Epithelial cell of prostate (primary cell): ENCODE data around the gene IFNA4.
"Not testable (repeated sequence)": the region's sequence is repeated elsewhere in the genome, so short reads cannot be mapped to it uniquely, and the experiment has no call there.

Experiments used
- DNase-seq: peaks from one replicate; pipeline ENCODE4 v3.0.0-alpha.2; 2011; ENCODE audit warnings: low read depth, low spot score
- H3K27ac ChIP-seq: fragments of 450-650 bp; 2 replicates; pipeline ENCODE4 v1.5.1; 2017; ENCODE audit warnings: mild to moderate bottlenecking

The IFNA4 gene

DNA sequence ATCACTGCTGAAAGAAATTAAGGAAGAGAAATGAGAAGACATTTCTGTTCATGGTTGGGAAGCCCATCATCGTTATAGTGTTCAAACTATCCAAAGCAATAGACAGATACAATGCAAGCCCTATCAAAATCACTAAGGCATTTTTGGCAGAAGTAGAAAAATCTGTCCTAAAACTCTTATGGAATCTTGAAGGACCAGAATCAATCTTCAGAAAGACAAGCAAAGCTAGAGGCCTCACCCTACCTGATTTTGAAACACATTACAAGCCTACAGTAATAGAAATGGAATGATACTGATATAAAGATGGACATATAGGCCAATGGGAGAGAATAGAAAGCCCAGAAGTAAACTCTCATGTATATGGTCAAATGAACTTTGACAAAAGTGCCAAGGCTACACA, 16.0 kb downstream of the IFNA4 start:
- H3K27ac ChIP-seq, result no peak overlapping the region
- no peak for DNase-seq

DNA sequence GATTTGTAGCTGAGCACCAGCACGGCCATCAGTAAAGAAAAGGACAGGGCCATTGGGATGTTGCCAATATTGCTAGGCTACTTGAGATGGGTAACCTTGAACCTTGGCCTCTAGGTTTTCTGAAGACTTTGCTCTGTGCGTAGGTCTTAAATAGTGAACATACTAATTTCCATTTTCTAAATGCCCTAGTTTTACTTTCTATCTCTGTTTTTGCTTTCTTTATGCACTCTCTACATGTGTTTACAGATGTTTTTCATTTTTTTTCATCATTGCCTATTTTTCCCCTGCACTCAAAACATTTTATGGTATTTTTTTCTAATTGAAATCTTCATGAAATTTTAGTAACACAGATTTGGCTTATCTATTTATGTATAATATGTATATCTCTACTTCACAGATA, 20.8 kb downstream of the IFNA4 start, which contains the start of gene IFNA21:
Gene IFNA21 (minus strand): TSS at position 101 of the 400 bp plus-strand sequence. CDS start 48 bp downstream, at position 53.
- not testable (repeated sequence) for DNase-seq, H3K27ac ChIP-seq

DNA sequence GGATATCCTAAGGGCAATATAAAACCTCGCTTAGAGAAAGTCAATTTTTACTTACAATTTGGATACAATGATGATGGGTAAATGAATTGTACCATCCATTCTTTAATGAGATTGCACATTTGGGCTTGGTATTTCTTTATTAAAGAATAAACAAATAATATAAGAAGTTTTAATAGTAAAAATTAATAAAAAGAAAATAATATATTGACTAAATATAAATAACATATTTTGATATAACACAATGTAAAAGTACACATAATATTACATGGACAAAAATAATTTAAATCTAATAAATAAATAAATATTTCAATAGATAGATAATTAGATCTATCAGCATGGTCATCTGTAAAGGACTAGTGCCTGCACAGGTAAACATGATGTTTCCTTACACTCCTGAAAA, 21.9 kb downstream of the IFNA4 start:
- H3K27ac ChIP-seq, result no peak overlapping the region
- no peak for DNase-seq

DNA sequence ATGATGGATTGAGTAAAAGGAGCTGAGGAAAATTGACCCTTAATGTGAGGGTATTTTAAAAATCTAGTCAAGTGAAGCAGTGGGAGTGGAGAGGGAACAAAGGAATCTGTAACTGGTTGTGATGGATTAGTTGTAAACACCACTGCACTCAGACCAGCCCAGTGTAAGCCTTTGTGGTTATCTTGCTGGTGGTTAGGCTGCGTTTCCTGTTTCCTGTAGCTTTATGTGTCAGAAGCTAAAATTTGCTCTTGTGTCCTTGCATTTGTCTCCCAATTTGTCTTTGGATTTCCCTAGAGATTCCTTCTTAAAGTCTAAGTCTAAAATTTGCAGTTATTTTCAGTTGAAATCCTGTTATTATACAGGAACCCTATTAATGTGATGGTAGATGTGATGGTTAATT, 27.2 kb downstream of the IFNA4 start:
- peak; percentile 5 for DNase-seq
- no peak overlapping the region for H3K27ac ChIP-seq

DNA sequence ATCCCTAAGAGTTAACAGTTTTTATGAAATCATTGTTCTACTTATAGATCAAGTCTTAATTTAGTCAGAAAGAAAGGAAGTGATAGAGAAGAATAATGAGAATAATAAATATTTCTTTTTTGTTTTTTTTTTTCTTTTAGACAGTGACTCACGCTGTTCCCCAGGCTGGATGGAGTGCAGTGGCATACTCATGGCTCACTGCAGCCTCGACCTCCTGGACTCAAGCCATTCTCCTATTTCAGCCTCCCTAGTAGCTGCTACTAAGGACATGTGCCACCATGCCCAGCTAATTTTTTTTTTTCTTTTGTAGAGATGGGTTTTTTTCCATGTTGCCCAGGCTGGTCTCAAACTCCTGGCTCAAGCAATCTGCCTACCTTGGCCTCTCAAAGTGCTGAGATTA, 31.9 kb downstream of the IFNA4 start:
- no peak for DNase-seq
- H3K27ac ChIP-seq, result no peak overlapping the region

DNA sequence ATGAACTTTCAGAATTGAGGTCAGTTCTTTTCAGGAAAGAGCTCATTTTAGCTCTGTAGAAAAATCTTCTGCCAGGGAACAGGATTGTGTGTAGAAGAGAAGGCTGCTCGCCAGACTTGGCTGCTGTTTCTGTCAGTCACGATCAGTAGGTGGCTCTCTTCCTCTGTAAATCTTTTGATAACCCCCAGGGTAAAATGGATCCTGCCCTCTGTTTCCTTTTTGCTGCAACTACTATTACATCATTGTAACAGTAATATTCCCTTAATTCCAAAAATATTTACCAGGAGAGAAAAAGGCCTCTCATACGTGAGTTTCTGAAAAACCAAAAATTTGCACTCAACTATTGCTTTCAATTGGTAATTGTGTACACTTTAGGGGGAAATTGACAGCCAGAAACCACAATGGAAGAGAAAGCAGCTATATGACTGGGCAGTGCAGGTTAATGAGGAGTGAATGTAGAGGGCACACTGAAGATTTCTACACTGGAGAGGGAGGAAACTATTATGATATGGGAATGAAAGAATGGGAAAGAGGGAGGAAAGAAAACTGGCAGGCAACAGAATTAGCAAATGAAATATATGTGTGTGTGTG, 33.3 kb downstream of the IFNA4 start:
- peak overlapping the region; percentile 4 for H3K27ac ChIP-seq
- no peak for DNase-seq

DNA sequence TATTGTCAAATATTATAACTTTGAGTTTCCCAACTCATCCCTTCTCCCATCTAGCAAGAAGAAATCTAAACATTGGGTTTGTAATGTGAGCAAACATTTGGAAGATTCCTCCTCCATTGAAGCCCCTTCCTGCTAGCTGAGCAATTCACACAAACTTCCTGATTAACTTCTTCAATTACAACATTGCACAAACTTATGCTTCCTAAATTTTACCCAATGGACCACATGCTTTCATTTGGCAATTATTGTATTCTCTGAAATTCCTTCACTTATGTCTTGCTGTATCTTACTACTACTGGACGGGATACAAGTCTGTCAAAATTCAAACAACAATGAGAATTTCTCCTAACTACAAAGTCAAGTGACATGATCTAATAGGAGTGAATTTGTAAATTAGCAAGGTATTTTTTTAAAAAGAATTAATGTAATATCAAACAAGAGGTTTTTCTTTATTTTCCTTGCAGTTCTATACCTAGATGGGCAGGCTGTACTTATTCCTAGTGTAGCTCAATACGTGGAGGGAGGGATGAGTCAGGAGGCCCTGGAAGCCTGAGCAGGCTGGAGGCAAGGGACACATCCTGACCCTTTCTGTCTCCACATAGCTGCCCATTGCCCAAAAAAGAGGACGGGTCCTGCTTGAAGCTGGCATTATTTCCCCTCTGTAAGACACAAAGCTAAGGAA, 33.9 kb downstream of the IFNA4 start:
- DNase-seq, result no peak
- H3K27ac ChIP-seq, result peak overlapping the region; percentile 4

DNA sequence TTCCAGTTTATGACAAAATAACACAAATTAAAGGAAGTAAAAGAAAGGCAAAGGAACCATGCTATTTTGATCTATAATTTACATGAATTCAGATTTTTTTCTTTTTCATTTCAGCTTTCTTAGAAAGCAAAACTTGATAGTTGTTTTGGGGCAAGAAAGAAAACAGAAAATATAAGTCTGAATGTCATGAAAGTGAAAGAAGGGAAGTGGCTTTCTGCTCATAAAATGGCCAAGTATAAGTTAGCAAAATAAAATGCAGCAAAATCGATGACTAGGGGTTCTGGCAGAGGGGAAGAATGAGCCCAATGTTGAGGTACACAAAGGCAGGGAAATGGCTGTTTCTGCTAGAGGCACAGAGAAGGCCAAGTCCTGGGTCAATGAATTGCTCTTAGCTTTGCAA, 42.8 kb downstream of the IFNA4 start:
- no peak for DNase-seq
- H3K27ac ChIP-seq, result no peak overlapping the region

DNA sequence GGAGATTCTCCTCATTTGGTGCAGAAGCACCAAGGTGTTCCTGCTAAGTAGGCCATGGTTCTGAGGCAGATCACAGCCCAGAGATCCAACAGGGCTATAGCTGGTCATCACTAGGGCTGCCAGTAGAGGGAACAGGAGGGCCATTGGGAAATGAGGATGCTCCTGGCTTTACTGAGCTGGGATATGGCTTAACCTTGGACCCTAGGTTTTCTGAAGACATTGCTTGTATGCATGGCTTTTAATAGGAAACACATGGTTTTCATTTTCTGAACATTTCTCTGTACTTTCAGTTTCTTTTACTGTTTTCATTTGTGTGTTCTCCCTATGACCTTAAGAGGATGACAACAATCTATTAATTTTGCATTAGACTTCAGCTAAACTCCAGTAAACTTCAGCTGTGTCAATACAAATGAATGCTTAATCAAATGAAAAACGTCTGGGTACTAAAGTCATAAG, 45.9 kb downstream of the IFNA4 start, which contains the start of gene IFNW1:
Gene IFNW1 (minus strand): TSS at position 406 of the 456 bp plus-strand sequence. CDS start 262 bp downstream, at position 144.
- DNase-seq, result no peak
- H3K27ac ChIP-seq, result no peak within 1 kb of the TSS

DNA sequence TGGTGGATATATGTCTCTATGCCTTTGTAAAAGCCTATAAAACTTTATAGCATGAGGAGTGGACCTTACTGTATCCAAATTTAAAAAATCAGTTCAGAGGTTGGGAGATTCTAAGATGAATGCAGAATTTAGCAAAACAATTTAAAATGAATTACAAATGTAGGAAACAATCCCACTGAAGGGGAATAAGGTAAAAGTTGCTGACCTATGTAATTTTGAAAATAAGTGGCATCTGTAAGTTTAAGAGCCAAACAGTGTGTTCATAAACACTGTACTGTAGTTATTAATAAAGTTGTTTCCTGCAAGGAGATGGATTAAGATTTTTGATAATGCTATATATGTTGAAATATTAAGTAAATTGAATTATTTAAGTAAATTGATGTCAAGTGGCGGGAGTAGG, 50.4 kb downstream of the IFNA4 start:
- H3K27ac ChIP-seq, result no peak overlapping the region

More for the DNA sequence above, 50.4 kb downstream of the IFNA4 start:
- DNase-seq, result no peak
